Measurements from ENCODE around the gene MTCL1.

Gene MTCL1

DNA sequence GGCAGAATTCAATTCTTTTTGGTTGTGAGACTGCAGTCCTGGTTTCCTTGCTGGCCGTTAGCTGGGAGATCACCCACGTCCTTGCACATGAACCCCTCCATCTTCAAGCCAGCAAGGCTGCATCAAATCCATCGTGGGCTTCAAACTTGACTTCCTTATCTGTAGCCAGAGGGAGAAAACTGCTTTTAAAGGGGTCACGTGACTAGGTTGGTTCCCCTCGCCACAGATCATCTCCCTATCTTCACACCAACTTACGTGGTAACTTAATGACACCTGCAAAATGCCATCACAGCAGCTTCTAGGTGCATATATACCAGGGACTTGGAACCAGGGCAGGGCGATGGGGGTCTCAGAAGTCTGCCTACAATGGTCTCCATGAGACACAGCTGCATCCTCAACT lies 169.5 kb downstream of the MTCL1 start:
- DNase-seq, result no peak

DNA sequence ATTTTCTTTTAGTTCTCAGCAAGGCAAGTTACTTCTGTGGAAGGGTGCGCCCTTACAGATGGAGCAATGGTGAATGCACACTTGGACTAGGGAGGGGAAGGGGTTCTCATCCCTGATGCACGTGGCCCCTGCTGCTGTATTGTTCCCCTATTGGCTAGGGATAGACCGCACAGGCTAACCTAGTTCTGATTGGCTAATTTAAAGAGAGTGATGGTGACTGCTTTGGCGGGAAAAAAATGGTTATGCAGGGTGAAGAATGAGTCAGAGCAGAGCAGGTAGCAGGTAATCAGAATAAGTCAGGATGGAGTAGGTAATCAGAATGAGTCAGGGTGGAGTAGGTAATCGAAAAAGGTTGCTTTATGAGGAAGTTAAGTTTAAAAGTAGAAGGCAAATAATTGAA lies 171.5 kb downstream of the MTCL1 start:
- DNase-seq, result no peak

DNA sequence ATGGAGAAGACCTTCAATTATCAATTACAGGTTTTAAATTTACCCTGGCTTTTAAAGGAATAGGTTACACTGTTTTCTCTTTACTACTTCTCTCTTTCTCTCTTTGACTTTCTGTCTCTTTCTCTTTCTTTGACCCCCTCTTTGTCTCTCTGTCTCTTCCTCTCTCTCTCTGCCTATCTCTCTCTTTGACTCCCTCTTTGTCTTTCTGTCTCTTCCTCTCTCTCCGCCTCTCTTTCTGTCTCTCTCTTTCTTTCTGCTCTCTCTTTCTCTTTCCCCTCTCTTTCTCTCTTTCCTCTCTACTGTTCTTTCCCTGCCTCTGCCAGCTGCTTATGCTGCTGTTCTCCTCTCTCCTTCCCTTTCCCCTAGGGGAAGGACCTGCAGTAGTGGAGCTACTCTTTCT lies 175.7 kb downstream of the MTCL1 start:
- DNase-seq, result no peak
